Frontal cortex (tissue), 1 donor: ENCODE measurements around the gene KCNH5. TPM values are rescaled to one million over a fixed set of nuclear protein-coding genes. Genes with fewer than 3 reads are reported as not detected.

Source experiments
- total RNA-seq: library from RNA; depleted of rRNA; stranded (reverse); fragments of >200 nt; gene quantifications from one replicate; pipeline ENCODE4 v1.2.3, GENCODE V29; 2014

The KCNH5 gene
- total RNA-seq, 1 donor from 2014 or later, result 24.5 TPM

Other genes with a start within 250 kb of the KCNH5 start
- 4.5 TPM for gene RHOJ, start 159.0 kb upstream of the KCNH5 start, total RNA-seq